Loucy (cell line): ENCODE measurements around the gene TPRA1.

Experiments
- H2AFZ ChIP-seq: fragments of 200-600 bp; sonication (generic); 2 replicates; pipeline ENCODE4 v1.6.0; 2016; ENCODE audit warnings: antibody characterized with exemption, mild to moderate bottlenecking, low read length, moderate library complexity
- H3F3A ChIP-seq: fragments of 200-600 bp; 2 replicates; pipeline ENCODE4 v1.6.0; 2016; ENCODE audit warnings: antibody characterized with exemption, low read depth, mild to moderate bottlenecking
- H3K27me3 ChIP-seq: fragments of 200-600 bp; sonication (generic); 2 replicates; pipeline ENCODE4 v1.6.1; 2014; ENCODE audit warnings: low read length, mild to moderate bottlenecking; ENCODE audit not compliant: insufficient read depth, poor library complexity, severe bottlenecking
- H3K36me3 ChIP-seq: fragments of 200-600 bp; sonication (generic); 2 replicates; pipeline ENCODE4 v1.6.1; 2016; ENCODE audit warnings: low read length; ENCODE audit not compliant: insufficient read depth
- H3K4me1 ChIP-seq: fragments of 200-600 bp; sonication (generic); 2 replicates; pipeline ENCODE4 v1.5.1; 2014; ENCODE audit warnings: low read length, mild to moderate bottlenecking; ENCODE audit not compliant: insufficient read depth, poor library complexity, severe bottlenecking
- H3K4me2 ChIP-seq: fragments of 200-600 bp; sonication (generic); 2 replicates; pipeline ENCODE4 v1.6.0; 2014; ENCODE audit warnings: antibody characterized with exemption, low read length, low read depth, mild to moderate bottlenecking; ENCODE audit not compliant: poor library complexity, severe bottlenecking
- H3K4me3 ChIP-seq: fragments of 200-600 bp; sonication (generic); 2 replicates; pipeline ENCODE4 v1.5.1; 2014; ENCODE audit warnings: low read length, mild to moderate bottlenecking, mixed read lengths; ENCODE audit not compliant: poor library complexity, severe bottlenecking
- H3K79me2 ChIP-seq: fragments of 200-600 bp; sonication (generic); 2 replicates; pipeline ENCODE4 v1.6.1; 2014; ENCODE audit warnings: low read length; ENCODE audit not compliant: insufficient read depth
- H3K9ac ChIP-seq: fragments of 200-600 bp; sonication (generic); 2 replicates; pipeline ENCODE4 v1.6.0; 2014; ENCODE audit warnings: mild to moderate bottlenecking, low read depth, low read length, moderate library complexity; ENCODE audit not compliant: poor library complexity, severe bottlenecking
- H3K9me2 ChIP-seq: fragments of 200-600 bp; sonication (generic); replicated peaks from 2 replicates; pipeline ENCODE4 v1.6.1; 2016; ENCODE audit warnings: low read depth, low read length, mixed read lengths
- H3K9me3 ChIP-seq: fragments of 200-600 bp; sonication (generic); 2 replicates; pipeline ENCODE4 v1.6.1; 2014; ENCODE audit warnings: mild to moderate bottlenecking, antibody characterized with exemption, low read length, low read depth; ENCODE audit not compliant: insufficient read depth
- H4K20me1 ChIP-seq: fragments of 200-600 bp; sonication (generic); 2 replicates; pipeline ENCODE4 v1.6.0; 2014; ENCODE audit warnings: antibody characterized with exemption, low read length, mild to moderate bottlenecking; ENCODE audit not compliant: insufficient read depth, poor library complexity, severe bottlenecking
- CTCF ChIP-seq: fragments of 200-600 bp; sonication (generic); conservative IDR thresholded peaks from 2 replicates; pipeline ENCODE4 v1.5.1; 2014; ENCODE audit warnings: mild to moderate bottlenecking, antibody characterized with exemption, low read length
- EZH2phosphoT487 ChIP-seq: fragments of 200-600 bp; IDR thresholded peaks from 2 replicates; pipeline ENCODE4 v1.6.1; 2018; ENCODE audit warnings: antibody characterized with exemption, mild to moderate bottlenecking, moderate library complexity, borderline replicate concordance

TPRA1 gene

GRCh38 chr3:127624063-127624462, 33.5 kb upstream of the TPRA1 start:
- no peaks in the 10 kb centered on the region for H3K9me2 ChIP-seq
- H3K9me3 ChIP-seq = no peaks in the 10 kb centered on the region
- H3K79me2 ChIP-seq = no peaks in the 10 kb centered on the region
- peaks cover 5% of the 10 kb centered on the region for H4K20me1 ChIP-seq
- H3K9ac ChIP-seq = no peak overlapping the region
- peaks cover 4% of the 10 kb centered on the region for H3K4me1 ChIP-seq
- H3K36me3 ChIP-seq = peaks cover 43% of the 10 kb centered on the region; the same call in 1 of the 2 replicates
- no peak overlapping the region for H3K4me3 ChIP-seq
- H3F3A ChIP-seq = no peaks in the 10 kb centered on the region
- no peaks in the 10 kb centered on the region for H3K27me3 ChIP-seq
- H3K4me2 ChIP-seq = no peak overlapping the region
- TF ChIP-seq CTCF (no peak), EZH2phosphoT487 (no peak)
- H2AFZ ChIP-seq = no peak overlapping the region

GRCh38 chr3:127622772-127623576, 32.4 kb upstream of the TPRA1 start:
- no peak overlapping the region for H3K4me3 ChIP-seq
- no peak overlapping the region for H2AFZ ChIP-seq
- no peaks in the 10 kb centered on the region for H3K9me2 ChIP-seq
- peaks cover 9% of the 10 kb centered on the region for H4K20me1 ChIP-seq
- H3K9me3 ChIP-seq = no peaks in the 10 kb centered on the region
- no peaks in the 10 kb centered on the region for H3K79me2 ChIP-seq
- H3K4me2 ChIP-seq = no peak overlapping the region
- H3K36me3 ChIP-seq = peaks cover 54% of the 10 kb centered on the region; the same call in 1 of the 2 replicates
- H3K9ac ChIP-seq = no peak overlapping the region
- H3F3A ChIP-seq = no peaks in the 10 kb centered on the region
- no peak for TF ChIP-seq EZH2phosphoT487
- TF ChIP-seq CTCF = no peak
- H3K27me3 ChIP-seq = no peaks in the 10 kb centered on the region
- H3K4me1 ChIP-seq = peaks cover 4% of the 10 kb centered on the region

- no peaks in the 10 kb centered on the region for H3K27me3 ChIP-seq
- no peaks in the 10 kb centered on the region for H3K9me2 ChIP-seq
- no peaks in the 10 kb centered on the region for H3F3A ChIP-seq
- peaks cover 13% of the 10 kb centered on the region for H4K20me1 ChIP-seq
- no peak overlapping the region for H2AFZ ChIP-seq
- H3K9me3 ChIP-seq = no peaks in the 10 kb centered on the region
- no peak overlapping the region for H3K4me2 ChIP-seq
- H3K79me2 ChIP-seq = no peaks in the 10 kb centered on the region
- no peak overlapping the region for H3K9ac ChIP-seq
- H3K4me1 ChIP-seq = peaks cover 4% of the 10 kb centered on the region
- no peak for TF ChIP-seq CTCF
- TF ChIP-seq EZH2phosphoT487 = no peak
- H3K4me3 ChIP-seq = no peak overlapping the region
- peaks cover 64% of the 10 kb centered on the region; the same call in 1 of the 2 replicates for H3K36me3 ChIP-seq
These were observed 31.5 kb upstream of the TPRA1 start for GRCh38 chr3:127622031-127622430.
